GM21717 (cell line): ENCODE measurements around the gene HNRNPA1L2.
"Not testable (repeated sequence)": the region's sequence is repeated elsewhere in the genome, so short reads cannot be mapped to it uniquely, and the experiment has no call there.

Experiments
- ATAC-seq: cut with Tn5 transposase; IDR thresholded peaks from one replicate; pipeline ENCODE4 v1.9.1; 2021; ENCODE audit warnings: mild to moderate bottlenecking, moderate library complexity; ENCODE audit not compliant: unreplicated experiment

Gene HNRNPA1L2

GRCh38 chr13:52642131-52642530 lies at the start of gene HNRNPA1L2:
HNRNPA1L2 (plus strand) TSS chr13:52642431; CDS start chr13:52642493, 62 bp downstream.
- no peak for ATAC-seq

GRCh38 chr13:52593175-52593574 lies 49.1 kb upstream of the HNRNPA1L2 start:
- not testable (repeated sequence) for ATAC-seq

GRCh38 chr13:52593812-52594211 lies 48.4 kb upstream of the HNRNPA1L2 start:
- ATAC-seq, result peak; percentile 68

GRCh38 chr13:52594295-52594694 lies 47.9 kb upstream of the HNRNPA1L2 start:
- not testable (repeated sequence) for ATAC-seq

GRCh38 chr13:52597676-52598075 lies 44.6 kb upstream of the HNRNPA1L2 start:
- ATAC-seq, result no peak

GRCh38 chr13:52599037-52599847 lies 43.0 kb upstream of the HNRNPA1L2 start:
- peak; percentile 9 for ATAC-seq

- ATAC-seq, result peak; percentile 64
Observed at GRCh38 chr13:52599848-52600603, 42.2 kb upstream of the HNRNPA1L2 start.

- ATAC-seq, result no peak
Observed at GRCh38 chr13:52600666-52601065, 41.6 kb upstream of the HNRNPA1L2 start.

- ATAC-seq, result not testable (repeated sequence)
Observed at GRCh38 chr13:52603316-52603715, 38.9 kb upstream of the HNRNPA1L2 start.

- ATAC-seq, result not testable (repeated sequence)
Observed at GRCh38 chr13:52606126-52606525, 36.1 kb upstream of the HNRNPA1L2 start.

- ATAC-seq, result not testable (repeated sequence)
Observed at GRCh38 chr13:52606795-52607194, 35.4 kb upstream of the HNRNPA1L2 start.

- not testable (repeated sequence) for ATAC-seq
Observed at GRCh38 chr13:52608184-52608583, 34.0 kb upstream of the HNRNPA1L2 start.

- ATAC-seq, result not testable (repeated sequence)
Observed at GRCh38 chr13:52609013-52609606, 33.1 kb upstream of the HNRNPA1L2 start.

GRCh38 chr13:52610158-52610557 lies 32.1 kb upstream of the HNRNPA1L2 start:
- not testable (repeated sequence) for ATAC-seq

GRCh38 chr13:52615134-52615801 lies 27.0 kb upstream of the HNRNPA1L2 start:
- no peak for ATAC-seq

- no peak for ATAC-seq
Observed at GRCh38 chr13:52615812-52616211, 26.4 kb upstream of the HNRNPA1L2 start.

GRCh38 chr13:52617070-52618060 lies 24.9 kb upstream of the HNRNPA1L2 start:
- peak; percentile 98 for ATAC-seq

- peak; percentile 84 for ATAC-seq
Observed at GRCh38 chr13:52631083-52631690, 11.0 kb upstream of the HNRNPA1L2 start.

GRCh38 chr13:52638666-52639328 lies 3.4 kb upstream of the HNRNPA1L2 start:
- ATAC-seq, result no peak
